Loucy (cell line): Measurements from ENCODE around the gene SORCS2.

Experiments
- EZH2phosphoT487 ChIP-seq: fragments of 200-600 bp; IDR thresholded peaks from 2 replicates; pipeline ENCODE4 v1.6.1; 2018; ENCODE audit warnings: antibody characterized with exemption, mild to moderate bottlenecking, moderate library complexity, borderline replicate concordance
- TF ChIP-seq, protein P1 (sequence below): fragments of 200-600 bp; sonication (generic); conservative IDR thresholded peaks from 2 replicates; pipeline ENCODE4 v1.5.1; 2014; ENCODE audit warnings: mild to moderate bottlenecking, antibody characterized with exemption, low read length

DNA sequence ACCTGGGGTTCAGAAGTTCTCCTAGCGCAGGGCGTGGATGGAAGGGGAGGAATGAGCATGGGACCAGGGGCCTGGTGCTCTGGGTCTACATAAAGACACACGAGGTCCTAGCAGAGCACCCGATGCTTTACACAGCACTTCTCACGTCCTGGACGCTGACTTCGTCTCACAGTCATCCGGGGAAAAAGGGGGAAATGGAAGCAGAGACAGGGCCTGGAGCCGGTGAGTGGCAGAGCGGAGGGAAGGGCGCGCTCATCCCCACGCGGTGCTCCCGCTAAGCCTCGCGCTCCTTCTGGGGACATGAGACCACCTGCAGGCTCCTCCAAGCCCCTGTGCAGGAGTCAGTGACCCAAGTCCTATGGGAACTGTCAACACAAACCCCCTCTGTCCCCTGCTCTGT lies 589.7 kb downstream of the SORCS2 start:
- TF ChIP-seq, protein P1, sequence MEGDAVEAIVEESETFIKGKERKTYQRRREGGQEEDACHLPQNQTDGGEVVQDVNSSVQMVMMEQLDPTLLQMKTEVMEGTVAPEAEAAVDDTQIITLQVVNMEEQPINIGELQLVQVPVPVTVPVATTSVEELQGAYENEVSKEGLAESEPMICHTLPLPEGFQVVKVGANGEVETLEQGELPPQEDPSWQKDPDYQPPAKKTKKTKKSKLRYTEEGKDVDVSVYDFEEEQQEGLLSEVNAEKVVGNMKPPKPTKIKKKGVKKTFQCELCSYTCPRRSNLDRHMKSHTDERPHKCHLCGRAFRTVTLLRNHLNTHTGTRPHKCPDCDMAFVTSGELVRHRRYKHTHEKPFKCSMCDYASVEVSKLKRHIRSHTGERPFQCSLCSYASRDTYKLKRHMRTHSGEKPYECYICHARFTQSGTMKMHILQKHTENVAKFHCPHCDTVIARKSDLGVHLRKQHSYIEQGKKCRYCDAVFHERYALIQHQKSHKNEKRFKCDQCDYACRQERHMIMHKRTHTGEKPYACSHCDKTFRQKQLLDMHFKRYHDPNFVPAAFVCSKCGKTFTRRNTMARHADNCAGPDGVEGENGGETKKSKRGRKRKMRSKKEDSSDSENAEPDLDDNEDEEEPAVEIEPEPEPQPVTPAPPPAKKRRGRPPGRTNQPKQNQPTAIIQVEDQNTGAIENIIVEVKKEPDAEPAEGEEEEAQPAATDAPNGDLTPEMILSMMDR = no peak
- no peak for TF ChIP-seq EZH2phosphoT487
